HG02981 (cell line): Measurements from ENCODE around the gene PARP16.

Source experiments
- ATAC-seq: cut with Tn5 transposase; IDR thresholded peaks from one replicate; pipeline ENCODE4 v1.9.1; 2021; ENCODE audit warnings: mild to moderate bottlenecking, moderate library complexity; ENCODE audit not compliant: unreplicated experiment

Gene PARP16, protein sequence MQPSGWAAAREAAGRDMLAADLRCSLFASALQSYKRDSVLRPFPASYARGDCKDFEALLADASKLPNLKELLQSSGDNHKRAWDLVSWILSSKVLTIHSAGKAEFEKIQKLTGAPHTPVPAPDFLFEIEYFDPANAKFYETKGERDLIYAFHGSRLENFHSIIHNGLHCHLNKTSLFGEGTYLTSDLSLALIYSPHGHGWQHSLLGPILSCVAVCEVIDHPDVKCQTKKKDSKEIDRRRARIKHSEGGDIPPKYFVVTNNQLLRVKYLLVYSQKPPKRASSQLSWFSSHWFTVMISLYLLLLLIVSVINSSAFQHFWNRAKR

DNA sequence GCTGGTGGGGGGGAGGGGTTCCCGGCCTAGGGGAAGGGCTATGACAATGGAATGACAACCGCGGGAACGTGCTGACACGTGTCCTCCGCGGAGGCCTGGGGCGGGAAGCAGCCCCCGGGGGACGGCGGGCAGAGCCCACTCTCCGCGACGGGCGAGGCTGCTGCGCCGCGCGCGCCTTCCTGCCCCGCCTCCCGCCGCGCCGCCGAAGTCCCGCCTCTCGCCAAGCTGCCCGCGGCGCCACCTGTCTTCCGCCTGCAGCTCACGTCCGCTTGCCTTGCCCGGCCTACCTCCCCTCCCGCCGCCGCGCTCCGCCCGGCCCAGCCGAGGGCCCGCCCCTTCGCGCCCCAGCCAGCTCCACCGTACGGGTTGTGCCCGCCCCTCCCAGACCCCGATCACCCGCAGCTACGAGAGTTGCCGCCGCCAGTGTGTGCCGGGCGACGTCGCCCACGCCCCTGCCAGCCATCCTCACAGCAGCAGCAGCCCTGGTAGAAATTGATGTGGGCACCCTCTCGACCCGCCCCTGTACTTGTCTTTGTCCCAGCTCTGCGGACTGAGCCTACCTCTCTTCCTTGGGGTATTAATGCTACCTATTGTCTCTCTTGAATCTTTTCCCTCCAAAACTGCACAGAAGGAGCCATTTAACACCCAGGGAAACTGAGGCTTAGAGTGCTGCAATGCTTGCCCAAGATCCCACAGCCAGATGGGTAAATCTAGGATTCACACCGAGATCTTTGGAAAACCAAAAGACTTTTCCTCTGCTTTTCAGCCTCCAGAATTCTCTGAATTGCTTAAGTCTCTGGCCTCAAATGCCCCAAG lies at the start of gene PARP16:
PARP16 (minus strand) TSS at position 180 of the 816 bp plus-strand sequence. CDS start 457 bp downstream, outside the sequence.
- peak; percentile 84 for ATAC-seq

DNA sequence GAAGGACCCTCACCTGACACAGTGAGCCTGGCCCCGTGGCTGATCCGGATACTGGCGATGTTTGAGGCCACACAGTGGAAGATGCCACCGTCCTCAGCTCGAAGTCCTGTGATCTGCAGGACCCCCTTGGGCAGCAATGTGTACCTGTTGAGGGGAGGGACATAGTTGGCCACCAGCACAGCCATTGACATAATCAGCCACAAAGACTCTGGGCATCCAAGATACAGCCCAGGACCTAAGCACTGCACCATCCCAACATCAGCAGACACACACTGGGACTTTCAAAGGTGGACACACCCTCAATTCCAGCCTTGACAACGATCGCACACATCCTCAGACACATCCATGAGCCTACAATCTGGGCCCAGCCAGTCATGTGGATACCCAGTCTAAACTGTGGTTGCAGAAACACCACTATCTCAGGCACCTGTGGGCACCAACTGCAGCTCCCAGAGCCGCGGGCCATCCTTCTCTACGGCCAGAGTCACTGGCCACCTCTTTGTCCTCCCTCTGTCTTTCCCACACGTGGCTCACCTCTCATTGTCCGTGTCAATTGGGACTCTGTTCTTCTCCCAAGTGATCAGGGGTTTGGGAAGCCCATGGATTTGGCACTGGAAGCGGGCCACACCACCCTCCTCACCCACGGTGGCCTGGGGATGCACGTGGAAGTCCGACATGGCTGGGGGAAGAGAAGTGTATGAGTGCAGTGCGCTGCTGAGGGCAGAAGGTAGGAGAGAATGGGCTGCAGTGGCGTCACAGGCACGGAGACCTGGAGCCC lies 48.8 kb upstream of the PARP16 start:
- ATAC-seq: no peak

DNA sequence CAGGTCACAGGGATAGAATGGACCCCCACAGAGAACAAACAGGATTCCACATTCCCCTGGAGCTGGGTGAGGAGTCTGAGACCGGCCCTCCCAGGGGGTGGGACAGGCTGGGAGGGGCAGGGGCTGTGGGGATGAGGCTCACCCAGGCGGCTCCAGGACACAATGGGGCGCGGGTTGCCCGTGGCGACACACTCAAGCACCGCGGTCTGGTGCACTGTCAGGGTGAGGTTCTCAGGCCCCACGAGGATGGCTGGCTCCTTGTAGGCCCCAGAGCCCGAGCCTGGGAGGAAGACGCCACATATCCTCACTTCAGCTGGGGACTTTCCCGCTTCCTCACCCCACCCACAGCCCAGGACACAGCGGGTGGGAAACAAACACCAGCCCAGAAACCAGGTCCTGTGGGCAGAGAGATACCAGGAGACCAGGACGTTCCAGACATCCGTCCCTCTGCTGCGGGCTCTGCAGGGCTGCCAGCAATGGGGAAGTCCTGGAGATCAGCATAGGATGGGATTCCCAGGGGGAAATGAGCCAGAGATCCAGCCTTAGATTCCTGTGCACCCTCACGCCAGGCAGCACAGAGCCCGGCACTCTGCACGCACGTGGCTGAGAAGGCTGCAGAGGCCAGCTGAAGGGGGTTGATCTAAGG lies 48.0 kb upstream of the PARP16 start:
- no peak for ATAC-seq

DNA sequence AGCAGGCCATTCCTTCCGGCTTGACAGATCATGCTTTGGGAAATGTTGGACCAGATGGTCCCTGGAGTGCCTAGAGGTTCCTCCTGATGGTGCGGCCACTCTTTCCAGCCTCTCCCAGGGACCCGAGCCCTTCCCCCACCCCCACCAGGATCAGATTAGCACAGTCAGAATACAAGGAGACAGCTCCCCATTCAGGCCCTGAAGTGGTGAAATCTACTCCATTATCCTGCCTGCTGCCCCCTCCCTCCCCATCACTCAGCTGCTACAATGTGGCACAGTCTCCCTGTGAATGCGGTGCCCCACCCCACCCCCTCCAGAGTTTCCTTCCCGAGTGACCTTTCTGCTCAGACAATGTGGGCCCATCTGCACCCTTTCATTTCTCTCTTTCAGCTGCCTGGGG lies 47.2 kb upstream of the PARP16 start:
- ATAC-seq: no peak

DNA sequence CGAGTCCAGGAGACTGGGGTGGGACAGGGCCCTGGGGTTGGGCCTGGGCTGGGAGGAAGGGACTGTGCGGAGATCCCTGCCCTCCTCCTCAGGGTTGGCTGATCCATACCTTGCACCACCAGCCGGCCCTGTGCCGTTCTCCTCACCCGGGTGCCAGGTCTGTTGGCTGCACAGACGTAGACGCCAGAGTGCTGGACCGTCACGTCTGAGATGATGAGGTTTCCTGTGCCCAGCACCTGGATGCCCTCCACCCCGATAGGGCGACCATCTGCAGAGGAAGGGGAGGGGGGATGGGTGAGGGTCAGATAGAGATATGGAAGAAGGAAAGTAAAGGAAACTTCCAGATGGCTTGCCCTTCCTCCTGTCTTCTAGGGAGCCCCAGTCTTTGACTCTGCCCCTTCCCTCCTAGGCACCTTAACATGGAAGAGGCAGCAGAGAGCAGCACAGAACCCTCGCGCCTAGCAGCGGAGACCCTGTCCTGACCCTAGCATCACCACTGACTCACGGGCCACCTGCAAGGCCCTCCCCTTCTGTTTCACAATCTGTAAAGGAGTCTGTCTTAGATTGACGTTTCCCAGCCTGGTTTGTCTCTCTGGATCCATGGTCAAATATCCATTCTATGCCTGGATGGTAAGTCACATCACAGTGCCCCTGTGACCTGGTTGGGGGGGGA lies 46.6 kb upstream of the PARP16 start:
- no peak for ATAC-seq

DNA sequence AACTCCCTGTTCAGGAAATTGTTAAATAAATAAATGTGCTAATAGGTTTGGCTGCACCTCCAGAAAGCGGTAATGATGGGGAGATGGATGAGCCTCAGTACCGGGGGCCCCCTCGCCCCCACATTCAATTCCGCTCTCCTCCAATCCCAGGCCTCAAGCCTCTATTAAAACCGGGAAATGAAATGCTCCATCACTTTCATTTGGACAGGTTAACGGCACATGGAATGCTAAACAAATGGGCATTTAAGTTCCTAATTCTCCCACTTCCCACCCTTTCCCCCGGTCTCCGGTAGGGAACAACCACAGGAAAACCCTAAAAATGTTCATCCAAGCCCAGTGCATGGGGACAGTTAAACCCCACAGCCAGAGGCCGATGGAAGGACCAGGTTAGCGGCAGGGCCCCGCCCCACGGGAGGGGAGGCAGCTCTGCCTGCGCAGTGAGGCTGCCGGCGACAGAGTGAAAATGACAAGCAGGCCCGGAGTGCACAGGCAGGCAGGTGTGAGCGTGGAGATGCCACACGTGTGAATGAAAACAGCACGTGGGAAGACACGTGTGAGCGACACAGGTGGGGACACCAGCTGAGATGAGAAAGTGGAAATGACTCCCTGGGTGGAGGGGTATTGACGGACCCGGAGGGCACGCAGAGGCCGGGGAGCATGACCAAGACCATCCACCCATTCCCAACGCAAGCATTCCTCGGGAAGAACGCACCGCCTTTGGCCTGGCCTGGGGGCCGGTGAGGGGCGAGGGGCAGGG lies 45.9 kb upstream of the PARP16 start:
- ATAC-seq: no peak

DNA sequence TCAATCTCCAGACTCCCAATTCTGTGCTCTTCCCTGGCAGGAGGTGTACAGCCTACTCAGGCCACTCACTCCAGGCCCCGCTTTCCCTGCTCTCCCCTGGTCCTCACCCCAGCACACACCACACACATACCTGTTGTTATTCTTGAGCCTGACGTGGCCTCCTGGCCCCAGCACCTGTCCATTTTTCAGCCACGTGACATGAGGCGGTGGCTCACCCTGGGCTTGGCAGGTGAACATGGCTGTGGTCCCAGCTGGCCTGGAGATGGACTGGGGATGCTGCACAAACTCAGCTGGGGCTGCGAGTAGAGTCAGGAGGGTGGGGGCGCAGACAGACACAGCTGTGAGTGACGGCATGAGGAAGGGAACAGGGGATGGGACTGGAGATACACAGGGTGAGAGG lies 45.1 kb upstream of the PARP16 start:
- ATAC-seq: no peak

DNA sequence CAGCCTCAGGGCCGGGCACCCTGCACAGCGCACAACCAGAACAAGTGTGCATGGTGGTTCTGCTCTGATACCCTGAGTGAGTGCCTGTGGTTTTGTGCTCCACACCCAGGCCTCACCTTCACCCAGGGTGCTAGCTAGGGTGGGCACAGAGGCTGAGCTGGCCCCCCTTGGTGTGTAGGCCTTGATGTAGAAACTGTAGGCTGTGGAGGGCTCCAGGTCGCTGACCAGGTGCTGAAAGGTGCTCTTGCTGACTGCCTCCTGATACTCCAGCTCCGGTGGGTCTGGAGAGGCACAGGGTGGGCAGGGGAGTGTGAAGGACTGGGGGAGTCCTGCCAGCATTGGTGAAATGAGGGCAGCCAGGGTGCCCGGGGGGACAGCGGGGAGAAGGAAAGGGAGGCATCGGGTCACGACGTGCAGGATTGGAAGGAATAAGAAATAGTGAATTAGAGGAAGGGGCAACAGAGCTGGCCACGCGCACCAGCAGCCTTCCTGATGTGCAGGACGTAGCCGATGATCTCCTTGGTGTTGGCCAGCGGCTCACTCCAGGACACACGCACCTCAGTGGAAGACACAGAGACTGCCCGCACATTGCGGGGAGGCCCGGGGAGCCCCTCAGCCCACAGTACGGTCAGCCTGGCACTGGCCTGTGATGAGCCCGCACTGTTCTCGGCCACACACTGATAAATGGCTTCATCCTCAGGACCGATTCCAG lies 44.4 kb upstream of the PARP16 start:
- no peak for ATAC-seq

DNA sequence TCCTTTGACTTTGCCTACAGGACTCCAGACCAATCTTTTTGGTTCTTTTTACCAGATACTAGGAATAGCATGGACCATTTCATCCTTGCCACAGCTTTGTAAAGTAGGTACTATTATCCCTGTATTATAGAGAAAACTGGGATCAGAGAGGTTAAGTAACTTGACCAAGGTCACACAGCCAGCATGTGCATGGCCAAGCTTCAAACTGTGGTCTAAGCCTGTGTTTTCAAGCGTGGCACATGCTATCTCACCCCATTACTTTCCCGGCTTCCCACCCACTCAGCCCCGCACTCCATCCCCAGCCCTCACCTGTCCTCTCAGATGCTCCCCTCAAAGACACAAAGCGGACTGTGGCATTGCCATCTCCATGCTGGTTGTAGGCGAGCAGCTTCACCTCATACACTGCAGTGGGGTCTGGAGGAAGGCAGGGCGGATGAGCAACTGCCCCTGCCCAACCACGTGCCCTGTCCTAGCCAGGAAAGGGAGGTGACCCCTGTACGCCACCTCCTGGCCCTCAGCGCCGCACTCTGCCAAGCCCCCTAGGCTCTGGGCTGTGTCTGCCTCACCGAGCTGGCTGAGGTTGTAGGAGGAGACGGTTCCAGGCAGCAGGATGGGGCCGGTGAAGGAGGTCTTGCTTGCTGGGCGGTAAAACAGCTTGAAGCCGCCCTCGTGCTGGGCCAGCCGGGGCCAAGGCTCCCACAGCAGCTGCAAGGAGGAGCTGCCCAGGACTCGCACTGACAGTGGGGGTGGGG lies 43.5 kb upstream of the PARP16 start:
- ATAC-seq: no peak

DNA sequence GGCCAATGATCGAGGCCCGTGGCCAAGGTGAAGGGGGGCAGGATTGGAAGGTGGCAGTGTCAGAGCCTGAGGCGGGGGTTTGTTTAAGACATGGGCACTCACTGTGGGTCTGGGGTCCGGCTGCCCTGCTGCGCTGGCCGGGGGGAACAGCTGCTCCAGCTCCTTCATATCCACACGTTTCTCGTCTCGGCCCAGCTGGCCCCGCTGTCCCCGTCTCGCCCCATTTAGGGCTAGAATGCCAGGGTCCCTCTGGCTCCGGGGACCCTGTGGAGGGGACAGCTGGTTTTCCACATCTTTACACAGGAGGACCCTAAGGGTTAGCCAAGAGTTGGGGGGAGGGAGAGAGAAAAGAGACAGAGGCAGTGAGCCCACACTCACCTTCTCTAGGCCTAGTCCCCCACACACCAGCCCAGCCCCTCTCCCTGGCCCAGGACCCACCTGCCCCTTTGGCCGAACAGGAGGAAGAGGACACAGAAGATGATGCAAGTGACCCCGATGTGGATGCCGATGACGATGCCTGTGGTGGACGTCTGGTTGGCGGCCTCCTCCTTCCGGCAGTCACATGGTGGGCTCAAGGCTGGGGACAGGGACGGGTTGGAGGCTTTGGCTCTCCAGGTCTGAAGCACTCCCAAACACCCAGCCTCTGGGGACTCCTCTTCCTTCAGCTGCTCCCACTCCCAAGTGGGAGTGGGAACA lies 42.8 kb upstream of the PARP16 start:
- ATAC-seq: no peak

DNA sequence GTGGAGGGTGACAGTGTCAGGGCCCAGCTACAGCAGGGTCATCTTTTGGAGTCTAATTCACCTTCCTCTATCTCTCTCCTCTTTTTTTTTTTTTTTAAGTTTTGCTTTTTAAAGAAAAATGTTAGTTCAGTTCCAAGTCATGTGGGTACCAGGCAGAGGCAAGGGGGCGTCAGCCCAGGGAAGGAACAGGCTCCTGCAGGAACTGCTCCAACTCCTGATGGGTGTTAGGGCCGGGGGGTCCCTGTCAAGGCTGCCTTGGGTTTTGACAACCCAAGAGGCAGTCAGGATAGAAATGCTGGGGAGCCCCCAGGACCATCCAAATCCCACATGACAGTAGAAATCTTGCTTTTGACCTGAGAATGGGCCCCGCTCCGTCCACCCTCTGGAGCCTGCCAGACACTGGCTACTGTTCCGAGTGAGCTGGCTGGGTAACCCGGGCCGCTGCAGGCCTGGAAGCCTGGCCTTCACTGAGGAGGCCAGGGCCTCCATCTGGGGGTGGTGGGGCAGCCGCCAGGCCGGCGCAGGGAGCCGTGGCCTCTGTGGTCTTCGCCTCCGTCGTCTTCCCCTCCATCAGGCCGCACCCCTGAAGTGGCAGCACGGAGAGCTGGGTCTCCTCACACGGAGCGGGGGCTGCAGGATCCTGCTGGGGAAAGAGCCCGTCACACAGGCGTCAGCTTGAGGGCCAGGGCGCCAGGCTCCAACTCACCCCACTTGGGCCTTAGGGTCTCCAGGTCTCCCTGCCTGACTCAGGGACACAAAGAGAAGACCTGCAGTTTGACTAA lies 42.0 kb upstream of the PARP16 start:
- no peak for ATAC-seq

DNA sequence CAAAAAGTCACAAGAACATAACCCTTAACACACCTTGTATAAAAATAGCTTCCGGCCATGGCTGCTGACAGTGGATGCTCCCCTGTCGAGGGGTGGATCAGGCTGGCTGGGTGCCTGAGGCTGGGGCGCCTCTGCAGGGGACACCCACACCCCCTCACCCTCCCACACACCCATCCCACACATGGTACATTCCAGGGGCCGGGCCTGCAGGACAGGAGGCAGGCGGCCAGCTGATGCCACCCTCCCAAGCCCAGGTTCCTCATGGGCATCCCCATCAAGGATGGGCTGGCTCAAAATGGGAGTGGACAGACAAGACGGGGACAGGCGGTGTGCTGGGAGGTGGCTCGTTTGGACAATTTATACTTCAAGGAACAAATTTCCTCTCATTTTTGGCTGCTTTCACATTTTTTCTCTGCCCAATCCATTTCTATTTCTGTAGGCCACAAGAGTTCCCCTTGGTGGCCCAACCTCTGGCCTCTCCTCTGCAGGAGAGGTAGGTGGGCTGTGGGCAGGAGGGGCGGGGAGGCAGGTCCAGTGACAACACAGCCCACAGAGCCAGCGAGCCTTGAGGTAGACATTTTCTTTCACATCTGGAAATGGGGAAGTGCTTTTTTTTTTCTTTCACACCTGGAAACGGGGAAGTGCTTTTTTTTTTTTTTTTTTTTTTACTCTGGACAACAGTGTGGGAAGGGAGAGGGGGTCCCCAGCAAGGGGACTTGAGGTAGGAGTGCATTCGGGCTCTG lies 41.1 kb upstream of the PARP16 start:
- no peak for ATAC-seq

DNA sequence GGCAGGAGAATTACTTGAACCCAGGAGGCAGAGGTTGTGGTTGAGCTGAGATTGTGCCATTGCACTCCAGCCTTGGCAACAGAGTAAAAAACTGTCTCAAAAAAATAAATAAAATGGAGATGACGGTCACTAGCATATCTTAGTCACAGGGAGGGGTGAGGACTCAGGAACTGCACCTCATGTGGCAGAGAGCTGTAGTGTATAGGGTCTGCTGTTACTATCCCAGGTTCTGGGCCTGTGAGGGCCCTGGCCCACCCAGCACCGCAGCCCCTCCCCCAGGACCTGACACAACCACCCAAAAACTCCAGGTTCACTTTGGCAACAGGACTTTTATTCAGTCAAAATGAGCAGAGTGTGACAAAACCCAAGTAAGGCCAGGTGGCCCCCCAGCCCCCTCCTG lies 40.1 kb upstream of the PARP16 start:
- ATAC-seq: no peak

DNA sequence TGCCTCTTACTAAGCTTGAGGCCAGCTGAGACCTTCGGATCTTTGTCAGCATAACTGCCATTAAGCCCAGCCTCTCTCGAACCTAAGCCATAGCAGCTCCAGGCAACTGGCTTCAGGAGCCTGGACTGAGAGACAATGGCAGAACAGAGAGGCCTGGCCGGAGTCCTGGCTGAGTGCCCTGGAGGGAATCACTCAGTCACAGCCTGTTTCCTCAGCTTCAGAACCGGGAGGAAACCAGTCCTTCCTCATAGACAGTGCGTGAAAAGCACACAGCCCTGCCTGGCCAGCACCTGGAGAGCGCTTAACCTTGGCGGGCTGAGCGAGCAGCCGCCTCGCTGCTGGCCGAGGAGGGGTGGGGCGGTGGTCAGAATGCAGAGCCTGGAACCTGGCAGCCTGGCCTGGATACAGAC lies 39.4 kb upstream of the PARP16 start:
- ATAC-seq: no peak

DNA sequence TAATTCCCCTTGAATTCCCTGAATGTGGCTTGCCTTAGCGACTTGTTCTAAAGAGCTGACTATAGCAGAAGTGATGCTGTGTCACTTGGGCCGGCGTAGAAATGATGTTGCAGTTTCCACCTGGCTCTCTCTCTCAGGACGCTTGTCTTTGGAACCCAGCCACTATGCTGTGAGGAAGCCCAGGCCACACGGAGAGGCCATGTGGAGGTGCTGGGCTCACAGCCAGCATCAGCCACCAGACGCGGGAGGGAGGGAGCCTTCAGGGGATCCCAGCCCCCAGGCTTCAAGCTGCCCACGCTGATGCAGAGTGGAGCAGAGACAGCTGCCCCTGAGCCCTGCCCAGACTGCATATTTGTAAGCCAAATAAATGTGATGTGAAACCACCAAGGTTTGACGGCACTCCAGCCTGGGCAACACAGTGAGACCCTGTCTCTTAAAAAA lies 36.4 kb upstream of the PARP16 start:
- ATAC-seq: no peak

DNA sequence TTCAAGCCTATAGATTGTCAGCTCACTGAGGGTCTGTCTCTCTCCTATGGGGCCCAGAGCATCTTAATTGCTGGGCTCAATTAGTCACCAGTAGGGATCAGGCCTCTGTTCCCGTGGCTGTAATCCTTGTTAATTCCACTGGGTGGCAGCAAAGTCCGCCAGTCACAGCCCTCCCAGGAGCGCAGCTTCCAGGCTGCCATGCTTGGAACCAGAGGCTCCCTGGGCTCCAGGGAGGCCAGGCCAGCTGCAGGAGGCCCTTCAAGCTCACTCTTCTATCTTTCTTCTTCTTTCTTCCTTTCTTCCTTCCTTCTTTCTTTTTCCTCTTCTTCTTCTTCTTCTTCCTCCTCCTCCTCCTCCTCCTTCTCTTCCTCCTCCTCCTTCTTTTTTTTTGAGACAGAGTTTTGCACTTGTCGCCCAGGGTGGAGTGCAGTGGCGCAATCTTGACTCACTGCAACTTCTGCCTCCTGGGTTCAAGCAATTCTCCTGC lies 32.2 kb upstream of the PARP16 start:
- ATAC-seq: peak; percentile 67
